SJSA1 (cell line): ENCODE data around the gene MINDY4. TPM values are rescaled to one million over a fixed set of nuclear protein-coding genes. Genes with fewer than 3 reads are reported as not detected.
A peak's percentile ranks its signal among the peaks of the same experiment; 100 is the strongest.

Experiments used
- DNase-seq, 2 experiments: peaks; one replicate each; pipeline ENCODE4 v3.0.0-alpha.2; 2015 to 2020; ENCODE audit warnings: low spot score in 2 of 2, low read depth in 1 of 2
- H3K27ac ChIP-seq: fragments of 250-450 bp; sonication (Bioruptor Pico); 2 replicates; pipeline ENCODE4 v1.5.1; 2020; ENCODE audit warnings: mild to moderate bottlenecking, moderate library complexity
- H3K27me3 ChIP-seq: fragments of 250-450 bp; sonication (Bioruptor Pico); replicated peaks from 2 replicates; pipeline ENCODE4 v1.5.1; 2020; ENCODE audit warnings: mild to moderate bottlenecking, moderate library complexity
- H3K36me3 ChIP-seq: fragments of 250-450 bp; sonication (Bioruptor Pico); 2 replicates; pipeline ENCODE4 v1.5.1; 2020; ENCODE audit warnings: mild to moderate bottlenecking
- H3K4me1 ChIP-seq: fragments of 250-450 bp; sonication (Bioruptor Pico); replicated peaks from 2 replicates; pipeline ENCODE4 v1.6.1; 2021; ENCODE audit warnings: mild to moderate bottlenecking
- H3K4me3 ChIP-seq: fragments of 250-450 bp; sonication (Bioruptor Pico); 2 replicates; pipeline ENCODE4 v1.5.1; 2020; ENCODE audit warnings: mild to moderate bottlenecking
- H3K9me3 ChIP-seq: fragments of 250-450 bp; sonication (Bioruptor Pico); replicated peaks from 2 replicates; pipeline ENCODE4 v1.5.1; 2020; ENCODE audit warnings: mild to moderate bottlenecking
- total RNA-seq: library from RNA; depleted of rRNA; stranded (reverse); fragments of >200 nt; shearing (Covaris generic); gene quantifications from 2 replicates; pipeline ENCODE4 v1.2.3, GENCODE V29; 2014

MINDY4 gene
- total RNA-seq, 1 experiment from 2014 or later, result 2.0 TPM

- H3K4me1 ChIP-seq, result no peaks in the 10 kb centered on the region; the same call in 1 of the 2 replicates
- H3K9me3 ChIP-seq, result no peaks in the 10 kb centered on the region
- H3K27me3 ChIP-seq, result peaks cover 9% of the 10 kb centered on the region; the same call in 1 of the 2 replicates
- no peak overlapping the region for H3K27ac ChIP-seq
- no peak overlapping the region for H3K4me3 ChIP-seq
- no peaks in the 10 kb centered on the region for H3K36me3 ChIP-seq
- DNase-seq, result no peak
Observed at GRCh38 chr7:30894009-30894408, 122.8 kb downstream of the MINDY4 start.

DNA sequence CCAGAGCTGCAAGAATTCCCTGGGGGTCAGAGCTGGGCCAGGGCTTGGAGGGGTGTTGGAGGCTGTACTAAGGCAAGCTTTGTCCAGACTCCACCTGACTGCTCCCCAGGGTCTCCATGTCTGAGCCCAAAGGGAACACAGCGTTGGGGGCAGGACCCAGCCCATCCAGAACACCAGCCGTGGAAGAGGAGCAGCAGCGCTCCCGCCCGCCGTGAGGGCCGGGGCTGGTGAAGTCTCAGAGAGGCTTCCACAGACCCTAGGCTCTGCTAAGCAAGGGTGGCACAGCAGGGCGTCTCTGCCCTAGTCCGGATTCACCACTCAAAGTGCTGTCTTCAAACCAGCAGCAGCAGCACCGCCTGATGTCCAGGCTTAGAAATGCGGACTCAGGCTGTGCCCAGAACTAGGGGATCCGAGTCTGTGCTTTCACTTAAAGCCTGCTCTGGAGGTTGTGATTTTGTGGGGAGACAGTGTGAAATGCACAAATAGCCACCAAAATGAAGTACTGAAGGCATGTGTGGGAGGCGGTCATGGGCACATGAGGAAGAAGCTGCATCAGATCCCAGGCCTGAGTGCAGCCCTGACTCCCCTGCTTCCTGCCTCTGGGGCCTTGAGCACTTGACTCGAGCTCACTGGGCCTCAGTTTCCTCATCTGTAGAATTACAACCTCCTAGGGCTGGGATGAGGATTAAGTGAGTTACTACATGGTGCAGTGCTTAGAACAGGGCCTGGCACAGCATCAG is 123.8 kb downstream of the MINDY4 start:
- H3K9me3 ChIP-seq, result no peaks in the 10 kb centered on the region
- H3K4me1 ChIP-seq, result peaks cover 9% of the 10 kb centered on the region
- no peak for DNase-seq
- H3K27ac ChIP-seq, result no peak overlapping the region
- peaks cover 3% of the 10 kb centered on the region; the same call in 1 of the 2 replicates for H3K27me3 ChIP-seq
- H3K36me3 ChIP-seq, result no peaks in the 10 kb centered on the region
- H3K4me3 ChIP-seq, result no peak overlapping the region

DNA sequence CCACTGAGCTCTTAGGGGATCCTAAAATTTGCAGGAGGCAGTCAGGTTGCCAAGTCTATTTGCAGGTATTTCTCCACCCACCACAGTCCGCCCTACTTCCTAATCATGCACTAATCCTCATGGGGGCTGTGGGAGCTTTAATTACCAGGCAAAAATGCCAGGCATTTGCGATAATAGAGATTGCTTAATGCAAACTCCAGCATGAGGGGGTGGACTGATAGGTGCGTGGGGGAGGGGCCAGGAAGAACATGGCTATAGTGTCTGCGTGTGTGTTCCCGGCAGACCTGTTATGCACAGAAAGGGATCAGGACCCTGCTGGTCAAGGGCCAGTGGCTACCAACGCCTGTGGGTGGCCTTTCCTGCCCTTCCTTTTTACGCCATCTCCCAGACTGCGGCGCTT is 124.8 kb downstream of the MINDY4 start:
- no peak overlapping the region for H3K27ac ChIP-seq
- H3K4me1 ChIP-seq, result peaks cover 19% of the 10 kb centered on the region
- no peak overlapping the region for H3K4me3 ChIP-seq
- H3K36me3 ChIP-seq, result no peaks in the 10 kb centered on the region
- DNase-seq, result no peak
- no peaks in the 10 kb centered on the region for H3K9me3 ChIP-seq
- H3K27me3 ChIP-seq, result no peaks in the 10 kb centered on the region

GRCh38 chr7:30896783-30897637 is 125.8 kb downstream of the MINDY4 start:
- Histone ChIP-seq H3K27me3 (no peaks in the 10 kb centered on the region), H3K27ac (no peak overlapping the region), H3K4me3 (no peak overlapping the region), H3K9me3 (no peaks in the 10 kb centered on the region), H3K4me1 (peaks cover 22% of the 10 kb centered on the region), H3K36me3 (no peaks in the 10 kb centered on the region)
- no peak for DNase-seq

GRCh38 chr7:30897770-30898169 is 126.6 kb downstream of the MINDY4 start:
- Histone ChIP-seq H3K4me1 (peaks cover 22% of the 10 kb centered on the region), H3K4me3 (no peak overlapping the region), H3K36me3 (no peaks in the 10 kb centered on the region), H3K9me3 (no peaks in the 10 kb centered on the region), H3K27ac (no peak overlapping the region), H3K27me3 (no peaks in the 10 kb centered on the region)
- DNase-seq, result no peak

- no peak overlapping the region for H3K27ac ChIP-seq
- no peaks in the 10 kb centered on the region for H3K27me3 ChIP-seq
- H3K4me3 ChIP-seq, result no peak overlapping the region
- H3K36me3 ChIP-seq, result no peaks in the 10 kb centered on the region
- DNase-seq, result no peak
- peaks cover 22% of the 10 kb centered on the region for H3K4me1 ChIP-seq
- H3K9me3 ChIP-seq, result no peaks in the 10 kb centered on the region
Observed at GRCh38 chr7:30898411-30898810, 127.2 kb downstream of the MINDY4 start.

GRCh38 chr7:30899066-30899465 is 127.8 kb downstream of the MINDY4 start:
- Histone ChIP-seq H3K4me3 (no peak overlapping the region), H3K4me1 (peaks cover 22% of the 10 kb centered on the region), H3K9me3 (no peaks in the 10 kb centered on the region), H3K27ac (no peak overlapping the region), H3K36me3 (no peaks in the 10 kb centered on the region), H3K27me3 (no peaks in the 10 kb centered on the region)
- no peak for DNase-seq

- Histone ChIP-seq H3K9me3 (no peaks in the 10 kb centered on the region), H3K4me1 (peaks cover 22% of the 10 kb centered on the region), H3K36me3 (no peaks in the 10 kb centered on the region), H3K4me3 (no peak overlapping the region), H3K27me3 (no peaks in the 10 kb centered on the region), H3K27ac (peak overlapping the region; percentile 38; the same call in 1 of the 2 replicates)
- DNase-seq, result no peak
Observed at GRCh38 chr7:30899630-30900029, 128.4 kb downstream of the MINDY4 start.

- Histone ChIP-seq H3K4me3 (no peak overlapping the region), H3K27ac (peak overlapping the region; percentile 38)
- peak; percentile 70 to 72 for DNase-seq
Observed at GRCh38 chr7:30900053-30900452, 128.8 kb downstream of the MINDY4 start.

DNA sequence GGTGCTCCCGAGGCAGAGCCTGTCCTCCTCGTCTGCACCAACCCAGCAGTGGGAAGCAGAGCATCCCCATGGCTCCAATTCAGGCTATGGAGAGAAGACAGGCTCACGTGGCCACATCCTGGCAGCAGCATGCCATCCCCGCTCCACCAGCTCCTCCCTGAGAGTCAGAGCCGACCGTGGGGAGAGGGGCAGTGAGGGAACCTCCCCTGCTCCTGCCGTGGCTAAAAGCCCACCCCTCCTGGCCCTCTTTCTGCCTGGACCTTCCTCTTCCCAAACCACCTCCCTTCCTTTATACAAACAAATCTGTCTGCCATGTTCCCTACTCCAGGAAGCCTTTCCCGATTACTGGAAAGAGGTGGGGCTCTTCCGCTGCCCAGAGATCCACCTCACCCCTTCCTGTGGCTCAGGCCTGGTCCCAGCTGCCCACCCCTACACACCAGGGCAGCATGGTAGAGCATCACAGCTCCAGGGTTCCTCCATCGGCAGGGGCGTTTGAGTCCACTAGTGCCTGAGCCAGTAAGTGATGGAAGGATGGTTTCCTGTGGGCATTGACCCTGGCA is 129.7 kb downstream of the MINDY4 start:
- no peaks in the 10 kb centered on the region for H3K36me3 ChIP-seq
- H3K27me3 ChIP-seq, result no peaks in the 10 kb centered on the region
- no peaks in the 10 kb centered on the region for H3K9me3 ChIP-seq
- peaks cover 25% of the 10 kb centered on the region for H3K4me1 ChIP-seq
- H3K4me3 ChIP-seq, result no peak overlapping the region
- no peak overlapping the region for H3K27ac ChIP-seq
- no peak for DNase-seq

More at GRCh38 chr7:30900053-30900452, 128.8 kb downstream of the MINDY4 start:
- Histone ChIP-seq H3K9me3 (no peaks in the 10 kb centered on the region), H3K36me3 (no peaks in the 10 kb centered on the region), H3K27me3 (no peaks in the 10 kb centered on the region), H3K4me1 (peaks cover 22% of the 10 kb centered on the region)

GRCh38 chr7:30901856-30902255 is 130.6 kb downstream of the MINDY4 start:
- Histone ChIP-seq H3K9me3 (no peaks in the 10 kb centered on the region), H3K27ac (no peak overlapping the region), H3K4me1 (peaks cover 32% of the 10 kb centered on the region), H3K4me3 (no peak overlapping the region), H3K36me3 (no peaks in the 10 kb centered on the region), H3K27me3 (no peaks in the 10 kb centered on the region)
- DNase-seq, result no peak

- Histone ChIP-seq H3K9me3 (no peaks in the 10 kb centered on the region), H3K27ac (no peak overlapping the region), H3K4me3 (no peak overlapping the region), H3K36me3 (no peaks in the 10 kb centered on the region), H3K4me1 (peaks cover 35% of the 10 kb centered on the region), H3K27me3 (no peaks in the 10 kb centered on the region)
- no peak for DNase-seq
Observed at GRCh38 chr7:30902466-30902865, 131.2 kb downstream of the MINDY4 start.

DNA sequence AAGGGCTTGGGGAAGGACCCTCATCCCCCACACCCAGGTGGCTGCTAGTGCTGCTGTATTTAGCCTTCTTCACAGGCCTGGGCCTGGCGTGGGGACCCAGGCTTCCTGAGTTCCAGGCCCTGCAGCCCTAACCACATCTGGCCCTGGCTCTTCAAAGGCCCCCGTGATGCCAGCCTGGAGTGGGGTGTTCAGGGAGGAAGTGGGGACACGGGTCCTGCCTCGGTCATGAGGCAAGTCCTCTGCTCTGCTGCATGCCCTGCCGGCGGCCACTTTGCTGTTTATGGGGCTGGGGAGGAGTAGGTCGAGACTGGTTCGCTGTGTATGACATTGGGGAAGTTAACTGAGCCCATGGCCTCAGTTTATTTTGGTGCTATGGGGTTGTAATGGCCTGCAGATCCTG is 131.9 kb downstream of the MINDY4 start:
- Histone ChIP-seq H3K9me3 (no peaks in the 10 kb centered on the region), H3K27me3 (no peaks in the 10 kb centered on the region), H3K4me1 (peaks cover 35% of the 10 kb centered on the region), H3K27ac (no peak overlapping the region), H3K4me3 (no peak overlapping the region), H3K36me3 (no peaks in the 10 kb centered on the region)
- no peak for DNase-seq

GRCh38 chr7:30904561-30904960 is 133.3 kb downstream of the MINDY4 start:
- no peaks in the 10 kb centered on the region for H3K9me3 ChIP-seq
- no peaks in the 10 kb centered on the region for H3K36me3 ChIP-seq
- no peak overlapping the region for H3K27ac ChIP-seq
- no peak overlapping the region for H3K4me3 ChIP-seq
- peaks cover 30% of the 10 kb centered on the region for H3K4me1 ChIP-seq
- no peaks in the 10 kb centered on the region for H3K27me3 ChIP-seq
- DNase-seq, result no peak
